IPS-18a (cell line): ENCODE measurements around the gene SLC13A2.

Experiments used
- H3K27ac ChIP-seq: one replicate; pipeline ENCODE4 v1.5.1; 2013; ENCODE audit warnings: low read length
- H3K27me3 ChIP-seq: one replicate; pipeline ENCODE4 v1.6.1; 2013; ENCODE audit warnings: mild to moderate bottlenecking, low read length; ENCODE audit not compliant: control insufficient read depth, insufficient read depth
- H3K36me3 ChIP-seq: one replicate; pipeline ENCODE4 v1.6.1; 2013; ENCODE audit warnings: low read depth, low read length; ENCODE audit not compliant: control insufficient read depth
- H3K4me1 ChIP-seq: one replicate; pipeline ENCODE4 v1.6.1; 2013; ENCODE audit warnings: low read depth, low read length; ENCODE audit not compliant: control insufficient read depth
- H3K4me3 ChIP-seq: one replicate; pipeline ENCODE4 v1.5.1; 2013; ENCODE audit warnings: low read length
- H3K9ac ChIP-seq: one replicate; pipeline ENCODE4 v1.6.1; 2013; ENCODE audit warnings: mild to moderate bottlenecking, low read length, moderate library complexity
- H3K9me3 ChIP-seq: one replicate; pipeline ENCODE4 v1.6.1; 2013; ENCODE audit warnings: low read depth, low read length; ENCODE audit not compliant: control insufficient read depth

SLC13A2 gene

GRCh38 chr17:28471531-28472342 is 1.7 kb upstream of the SLC13A2 start:
- Histone ChIP-seq H3K9ac (no peak overlapping the region), H3K27me3 (no peaks in the 10 kb centered on the region), H3K4me3 (no peak overlapping the region), H3K9me3 (no peaks in the 10 kb centered on the region), H3K4me1 (no peaks in the 10 kb centered on the region), H3K36me3 (no peaks in the 10 kb centered on the region), H3K27ac (no peak overlapping the region)

GRCh38 chr17:28472871-28473497 is 460 bp upstream of the SLC13A2 start:
- Histone ChIP-seq H3K4me3 (no peak overlapping the region), H3K36me3 (no peaks in the 10 kb centered on the region), H3K9ac (no peak overlapping the region), H3K4me1 (no peaks in the 10 kb centered on the region), H3K27me3 (no peaks in the 10 kb centered on the region), H3K27ac (no peak overlapping the region), H3K9me3 (no peaks in the 10 kb centered on the region)

DNA sequence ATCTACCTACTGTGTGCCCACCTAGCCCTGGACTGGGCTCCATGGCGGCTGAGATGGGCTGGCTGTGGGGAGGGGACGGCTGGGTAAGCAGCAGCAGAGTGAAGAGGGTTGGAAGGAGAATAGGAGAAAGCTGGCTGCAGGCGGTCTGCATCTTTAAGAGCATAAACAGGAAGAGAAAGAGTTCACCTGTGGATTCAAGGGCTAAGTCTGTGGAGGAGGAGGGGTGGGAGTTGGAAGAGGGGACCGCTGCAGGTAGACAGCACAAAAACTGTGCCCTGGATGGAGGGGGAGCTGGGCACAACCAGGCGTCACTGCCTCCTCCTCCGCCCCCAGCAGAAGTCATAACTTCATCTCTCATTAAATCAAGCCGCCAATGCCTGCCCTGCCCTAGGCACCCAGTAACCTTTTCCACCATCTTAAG is 677 bp downstream of the SLC13A2 start:
- no peaks in the 10 kb centered on the region for H3K9me3 ChIP-seq
- no peak overlapping the region for H3K27ac ChIP-seq
- no peaks in the 10 kb centered on the region for H3K4me1 ChIP-seq
- no peak overlapping the region for H3K9ac ChIP-seq
- H3K36me3 ChIP-seq, result no peaks in the 10 kb centered on the region
- H3K4me3 ChIP-seq, result no peak overlapping the region
- H3K27me3 ChIP-seq, result no peaks in the 10 kb centered on the region

GRCh38 chr17:28475151-28475900 is 1.9 kb downstream of the SLC13A2 start:
- Histone ChIP-seq H3K4me1 (no peaks in the 10 kb centered on the region), H3K36me3 (no peaks in the 10 kb centered on the region), H3K9me3 (no peaks in the 10 kb centered on the region), H3K27me3 (no peaks in the 10 kb centered on the region), H3K9ac (no peak overlapping the region), H3K27ac (no peak overlapping the region), H3K4me3 (no peak overlapping the region)

GRCh38 chr17:28476076-28476865 is 2.8 kb downstream of the SLC13A2 start:
- Histone ChIP-seq H3K9ac (no peak overlapping the region), H3K4me3 (no peak overlapping the region), H3K4me1 (no peaks in the 10 kb centered on the region), H3K27ac (no peak overlapping the region), H3K36me3 (no peaks in the 10 kb centered on the region), H3K9me3 (no peaks in the 10 kb centered on the region), H3K27me3 (no peaks in the 10 kb centered on the region)

GRCh38 chr17:28477928-28478327 is 4.5 kb downstream of the SLC13A2 start:
- no peak overlapping the region for H3K9ac ChIP-seq
- H3K36me3 ChIP-seq, result no peaks in the 10 kb centered on the region
- H3K27ac ChIP-seq, result no peak overlapping the region
- H3K4me1 ChIP-seq, result no peaks in the 10 kb centered on the region
- no peak overlapping the region for H3K4me3 ChIP-seq
- no peaks in the 10 kb centered on the region for H3K27me3 ChIP-seq
- H3K9me3 ChIP-seq, result no peaks in the 10 kb centered on the region

- Histone ChIP-seq H3K9ac (no peak overlapping the region), H3K27ac (no peak overlapping the region), H3K4me3 (no peak overlapping the region), H3K4me1 (no peaks in the 10 kb centered on the region), H3K9me3 (no peaks in the 10 kb centered on the region), H3K36me3 (no peaks in the 10 kb centered on the region), H3K27me3 (no peaks in the 10 kb centered on the region)
Measured at GRCh38 chr17:28478712-28479615, 5.5 kb downstream of the SLC13A2 start.

DNA sequence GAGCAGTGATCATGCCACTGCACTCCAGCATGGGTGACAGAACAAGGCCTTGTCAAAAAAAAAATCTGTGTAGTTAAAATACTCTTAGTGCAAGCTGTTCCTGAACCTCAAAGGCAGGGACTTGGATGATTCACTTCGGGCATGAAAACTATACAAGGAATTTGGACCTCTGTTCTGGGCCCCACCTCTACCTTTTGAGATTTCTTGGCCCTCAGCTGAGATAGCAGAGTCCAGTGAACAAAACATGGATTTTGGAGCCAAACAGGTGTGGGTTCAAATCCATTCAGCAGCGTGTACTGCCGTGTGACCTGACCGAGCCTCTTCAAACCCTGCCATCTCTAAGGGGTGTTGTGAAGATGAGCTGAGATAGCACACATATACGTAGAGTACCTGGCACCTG is 6.8 kb downstream of the SLC13A2 start:
- no peak overlapping the region for H3K4me3 ChIP-seq
- H3K9ac ChIP-seq, result no peak overlapping the region
- no peaks in the 10 kb centered on the region for H3K36me3 ChIP-seq
- H3K27me3 ChIP-seq, result no peaks in the 10 kb centered on the region
- no peak overlapping the region for H3K27ac ChIP-seq
- no peaks in the 10 kb centered on the region for H3K9me3 ChIP-seq
- H3K4me1 ChIP-seq, result no peaks in the 10 kb centered on the region

DNA sequence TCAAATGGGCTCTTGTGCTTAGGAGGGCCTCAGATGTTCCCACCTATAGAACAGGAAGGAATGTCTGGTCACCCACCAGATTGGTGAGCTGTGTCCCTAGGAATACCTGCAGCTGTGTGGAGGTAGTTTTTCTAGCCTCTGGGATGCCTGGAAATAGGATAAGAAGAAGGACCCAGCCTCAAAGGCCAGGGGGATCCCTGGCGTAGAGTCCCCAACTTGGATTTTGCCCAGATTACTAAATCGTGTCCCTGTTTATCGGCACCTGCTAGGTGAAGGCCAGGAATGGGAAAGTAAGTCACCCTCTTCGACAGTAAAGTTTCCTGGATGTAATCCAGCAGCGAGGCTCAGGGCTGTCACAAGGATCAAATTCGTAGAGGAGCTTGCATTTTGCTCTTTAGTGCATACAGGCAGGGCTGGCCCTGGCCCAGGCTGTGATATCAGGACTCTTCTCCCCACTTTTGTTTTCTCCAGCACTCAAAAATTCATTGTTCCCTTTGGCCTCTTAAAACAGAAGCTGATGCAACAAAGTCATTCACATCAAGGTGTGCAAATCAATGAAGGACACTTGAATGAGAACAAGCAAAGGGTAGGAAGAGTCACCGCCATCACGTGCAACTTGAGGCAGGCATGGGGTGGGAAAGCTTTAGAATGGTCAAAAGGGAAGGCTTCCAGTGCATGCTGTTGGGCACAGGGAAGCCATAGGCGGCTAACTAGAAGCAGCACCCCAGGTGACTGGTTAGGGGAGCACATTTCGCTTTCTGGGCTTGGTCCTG is 7.5 kb downstream of the SLC13A2 start:
- H3K9me3 ChIP-seq, result no peaks in the 10 kb centered on the region
- H3K27me3 ChIP-seq, result no peaks in the 10 kb centered on the region
- H3K9ac ChIP-seq, result no peak overlapping the region
- H3K4me1 ChIP-seq, result no peaks in the 10 kb centered on the region
- H3K4me3 ChIP-seq, result no peak overlapping the region
- no peak overlapping the region for H3K27ac ChIP-seq
- H3K36me3 ChIP-seq, result no peaks in the 10 kb centered on the region

DNA sequence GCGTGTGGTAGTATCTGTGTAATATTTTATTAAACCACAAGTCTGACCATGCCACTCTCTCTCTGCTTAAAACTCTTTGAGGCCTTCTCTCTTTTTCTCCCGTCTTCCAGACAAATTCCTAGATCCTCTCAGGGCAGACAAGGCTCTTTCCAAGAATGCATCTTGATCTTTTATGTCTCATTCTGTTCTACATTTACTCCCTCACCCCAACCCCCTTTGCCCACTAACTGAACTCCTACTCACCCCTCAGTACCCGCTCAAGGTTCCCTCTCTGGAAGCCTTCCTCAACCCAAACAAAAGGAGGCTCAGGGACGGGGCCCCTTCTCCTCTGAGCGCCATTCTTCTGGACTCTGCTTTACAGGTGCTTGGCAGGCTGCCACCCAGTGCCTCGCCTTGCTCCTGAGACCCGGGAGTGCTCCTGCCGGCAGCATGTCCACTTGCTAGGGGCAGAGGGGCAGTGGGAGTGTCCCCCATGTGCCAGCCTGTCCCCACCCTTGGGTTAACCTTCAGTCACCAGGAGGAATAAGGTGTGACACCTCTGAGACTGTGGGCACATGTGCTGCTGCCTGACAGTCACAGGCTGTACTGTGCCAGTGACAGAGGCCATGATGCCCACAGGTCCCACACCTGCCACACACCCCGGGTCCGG is 9.2 kb downstream of the SLC13A2 start:
- H3K27ac ChIP-seq, result no peak overlapping the region
- no peaks in the 10 kb centered on the region for H3K9me3 ChIP-seq
- no peak overlapping the region for H3K4me3 ChIP-seq
- H3K27me3 ChIP-seq, result no peaks in the 10 kb centered on the region
- no peak overlapping the region for H3K9ac ChIP-seq
- no peaks in the 10 kb centered on the region for H3K4me1 ChIP-seq
- H3K36me3 ChIP-seq, result no peaks in the 10 kb centered on the region
